ENCODE measurements around the gene GALNT5.

DNA sequence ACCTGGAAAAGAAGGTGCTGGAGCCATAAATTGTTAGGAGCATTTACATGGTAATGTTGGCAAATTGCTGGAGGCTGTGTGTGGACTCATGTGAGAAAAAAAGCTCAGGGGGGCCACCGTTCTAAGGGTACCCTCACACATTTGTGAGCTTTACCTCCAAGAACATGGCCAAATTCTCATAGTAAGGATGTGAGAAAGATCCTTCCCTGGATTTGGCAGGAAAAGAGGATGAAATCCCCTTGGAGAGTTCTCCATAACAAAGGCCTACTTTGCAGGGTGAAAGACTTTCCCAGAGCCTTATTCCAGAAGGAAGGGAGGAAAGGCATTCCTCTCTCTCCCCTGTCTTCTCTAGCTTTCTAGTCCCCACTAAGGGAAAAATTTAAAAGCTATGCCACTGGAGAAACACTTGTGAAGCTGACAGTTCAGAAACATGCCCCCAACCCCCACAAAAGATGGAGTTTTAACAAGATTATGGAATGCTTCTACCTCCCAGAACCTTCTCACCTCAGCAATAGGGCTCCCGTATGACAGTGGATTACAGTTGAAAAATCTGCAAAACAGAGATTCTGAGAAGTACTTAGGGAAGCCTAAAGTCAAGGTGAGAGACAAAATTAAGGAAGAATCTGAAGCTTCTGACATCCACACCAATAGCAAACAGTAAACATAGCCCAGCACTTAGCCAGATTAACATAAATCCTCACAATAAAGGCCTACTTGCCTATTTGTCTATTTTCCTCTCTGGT, 88.3 kb downstream of the GALNT5 start:
- TF ChIP-seq, protein P1, sequence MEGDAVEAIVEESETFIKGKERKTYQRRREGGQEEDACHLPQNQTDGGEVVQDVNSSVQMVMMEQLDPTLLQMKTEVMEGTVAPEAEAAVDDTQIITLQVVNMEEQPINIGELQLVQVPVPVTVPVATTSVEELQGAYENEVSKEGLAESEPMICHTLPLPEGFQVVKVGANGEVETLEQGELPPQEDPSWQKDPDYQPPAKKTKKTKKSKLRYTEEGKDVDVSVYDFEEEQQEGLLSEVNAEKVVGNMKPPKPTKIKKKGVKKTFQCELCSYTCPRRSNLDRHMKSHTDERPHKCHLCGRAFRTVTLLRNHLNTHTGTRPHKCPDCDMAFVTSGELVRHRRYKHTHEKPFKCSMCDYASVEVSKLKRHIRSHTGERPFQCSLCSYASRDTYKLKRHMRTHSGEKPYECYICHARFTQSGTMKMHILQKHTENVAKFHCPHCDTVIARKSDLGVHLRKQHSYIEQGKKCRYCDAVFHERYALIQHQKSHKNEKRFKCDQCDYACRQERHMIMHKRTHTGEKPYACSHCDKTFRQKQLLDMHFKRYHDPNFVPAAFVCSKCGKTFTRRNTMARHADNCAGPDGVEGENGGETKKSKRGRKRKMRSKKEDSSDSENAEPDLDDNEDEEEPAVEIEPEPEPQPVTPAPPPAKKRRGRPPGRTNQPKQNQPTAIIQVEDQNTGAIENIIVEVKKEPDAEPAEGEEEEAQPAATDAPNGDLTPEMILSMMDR (IDR thresholded peaks at IDR 0.05; ENCODE audit: low read depth, low read length) = no peak
- TF ChIP-seq EZH2phosphoT487 (IDR thresholded peaks at IDR 0.05; ENCODE audit: low read depth) = no peak

All from OCI-LY3 (cell line).